Uterine smooth muscle cell (primary cell): ENCODE measurements around the gene TRMT11. TPM values are rescaled to one million over a fixed set of nuclear protein-coding genes. Genes with fewer than 3 reads are reported as not detected.

ENCODE experiments used
- total RNA-seq: library from RNA; depleted of rRNA; stranded (reverse); fragments of >200 nt; gene quantifications from 2 replicates; pipeline ENCODE4 v1.2.3, GENCODE V29; 2014

The TRMT11 gene
- total RNA-seq: 39.5 and 51.4 TPM in 2 replicates

GRCh38 chr6:125986301-125987025, at the start of gene TRMT11:
Gene TRMT11, plus strand, starts transcription at chr6:125986540. Its CDS starts 11 bp downstream, at chr6:125986551.

GRCh38 chr6:125956506-125957390, 29.6 kb upstream of the TRMT11 start, which contains the start of gene HINT3:
Gene HINT3, plus strand, starts transcription at chr6:125956770. Its CDS starts 208 bp downstream, at chr6:125956978.

Other genes with a start within 250 kb of the TRMT11 start
- gene HEY2, start 236.9 kb upstream of the TRMT11 start, total RNA-seq: not detected in 2 replicates
- gene NCOA7, start 195.6 kb upstream of the TRMT11 start, total RNA-seq: 46.1 and 84.0 TPM in 2 replicates
- gene HINT3, start 29.8 kb upstream of the TRMT11 start, total RNA-seq: 21.4 and 41.6 TPM in 2 replicates